ENCODE data around the gene B4GALT2. TPM values are rescaled to one million over a fixed set of nuclear protein-coding genes. Genes with fewer than 3 reads are reported as not detected.

The B4GALT2 gene
- total RNA-seq, 2 donors from 2014 or later, result 12.8 to 48.6 TPM

DNA sequence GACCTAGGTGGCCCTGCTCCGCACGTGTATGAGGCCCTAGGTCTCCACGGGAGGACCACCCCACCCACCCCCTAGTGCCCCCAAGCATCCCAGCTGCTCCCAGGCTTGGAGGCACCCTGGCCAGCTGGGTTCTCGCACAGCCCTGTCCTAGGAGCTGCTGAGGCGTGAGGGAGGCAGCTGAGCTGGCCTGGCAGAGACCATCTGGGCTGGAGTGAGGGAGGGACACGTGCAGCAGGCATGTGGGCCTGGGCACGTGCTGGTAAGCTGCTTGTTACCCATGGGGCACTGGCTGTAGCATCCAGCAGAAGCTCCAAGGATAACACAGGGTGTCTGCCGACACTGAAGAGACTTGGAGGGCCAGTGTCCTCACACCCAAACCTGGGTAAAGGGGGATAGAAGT, 42.1 kb downstream of the B4GALT2 start:
- Mint-ChIP-seq H3K27ac (no peak overlapping the region), H3K36me3 (no peaks in the 10 kb centered on the region), H3K27me3 (no peaks in the 10 kb centered on the region), H3K9me3 (no peaks in the 10 kb centered on the region), H3K4me1 (ENCODE audit: low read depth in 2 of 2) (no peaks in the 10 kb centered on the region), H3K4me3 (no peak overlapping the region)
- ATAC-seq, result no peak
- DNase-seq (ENCODE audit: low spot score), result no peak

GRCh38 chr1:44021581-44022321, 42.7 kb downstream of the B4GALT2 start:
- Mint-ChIP-seq H3K36me3 (no peaks in the 10 kb centered on the region), H3K4me3 (no peak overlapping the region), H3K4me1 (ENCODE audit: low read depth in 2 of 2) (no peaks in the 10 kb centered on the region), H3K27me3 (no peaks in the 10 kb centered on the region), H3K9me3 (no peaks in the 10 kb centered on the region), H3K27ac (no peak overlapping the region)
- DNase-seq (ENCODE audit: low spot score), result no peak
- ATAC-seq, result no peak

GRCh38 chr1:44024031-44024902, 45.3 kb downstream of the B4GALT2 start:
- Mint-ChIP-seq H3K4me3 (no peak overlapping the region), H3K36me3 (no peaks in the 10 kb centered on the region), H3K9me3 (no peaks in the 10 kb centered on the region), H3K27ac (no peak overlapping the region), H3K27me3 (no peaks in the 10 kb centered on the region), H3K4me1 (ENCODE audit: low read depth in 2 of 2) (peaks cover 8% of the 10 kb centered on the region in 2 donors)
- ATAC-seq (peak in 1 of 2 donors; percentile 29), DNase-seq (ENCODE audit: low spot score) (no peak)

DNA sequence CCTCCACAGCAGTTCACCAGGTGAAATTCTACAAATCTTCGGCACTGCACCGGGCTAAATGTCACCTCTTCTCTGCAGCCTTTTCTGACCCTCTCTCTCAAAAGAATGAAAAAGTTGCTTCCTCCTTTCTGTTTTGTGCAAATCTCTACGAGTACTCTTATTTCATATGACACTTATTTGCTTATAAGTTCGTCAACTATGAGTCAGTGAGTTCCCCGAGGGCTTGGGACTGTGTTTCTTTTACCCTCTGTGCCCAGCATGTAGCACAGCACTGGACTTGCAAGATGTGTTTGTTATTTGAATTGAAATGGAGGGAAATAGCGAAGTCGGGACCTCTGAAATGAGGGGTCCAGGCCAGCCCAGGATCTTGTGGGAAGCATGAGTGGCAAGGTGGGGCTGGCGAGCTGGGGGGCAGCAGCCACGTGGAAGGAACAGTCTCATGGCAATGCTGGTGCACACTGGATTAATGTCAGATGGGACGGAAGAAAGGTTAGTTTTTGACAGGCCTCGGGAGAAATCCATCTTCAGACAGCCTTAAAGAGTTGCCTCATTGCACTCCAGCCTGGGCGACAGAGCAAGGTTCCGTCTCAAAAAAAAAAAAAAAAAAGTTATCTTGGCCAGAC, 46.0 kb downstream of the B4GALT2 start:
- no peaks in the 10 kb centered on the region for H3K36me3 Mint-ChIP-seq
- no peak overlapping the region for H3K27ac Mint-ChIP-seq
- no peak for ATAC-seq
- H3K4me3 Mint-ChIP-seq, result no peak overlapping the region
- H3K27me3 Mint-ChIP-seq, result no peaks in the 10 kb centered on the region
- peaks cover 15% of the 10 kb centered on the region in 2 donors for H3K4me1 Mint-ChIP-seq (ENCODE audit: low read depth in 2 of 2)
- no peak for DNase-seq (ENCODE audit: low spot score)
- no peaks in the 10 kb centered on the region for H3K9me3 Mint-ChIP-seq

DNA sequence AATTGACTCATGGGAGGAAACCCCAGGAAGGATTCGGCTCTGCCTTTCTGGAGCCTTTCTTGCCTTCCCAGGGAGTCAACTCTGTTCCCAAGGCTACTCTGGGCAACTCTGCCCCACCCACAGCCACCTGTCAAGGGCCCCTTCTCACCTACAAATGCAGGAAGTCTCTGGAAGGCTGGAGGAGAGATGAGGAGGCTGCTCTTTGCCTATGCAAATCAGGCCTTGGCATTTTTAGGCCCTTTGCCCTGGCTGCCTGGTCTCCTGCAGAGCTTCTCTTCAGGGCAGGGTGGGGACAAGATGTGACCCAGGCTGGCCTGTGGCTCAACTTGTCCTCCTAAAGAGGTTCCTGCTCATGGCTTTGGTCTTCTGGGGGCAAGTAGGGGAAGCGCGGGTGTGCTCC, 46.8 kb downstream of the B4GALT2 start:
- Mint-ChIP-seq H3K9me3 (no peaks in the 10 kb centered on the region), H3K36me3 (no peaks in the 10 kb centered on the region), H3K27me3 (no peaks in the 10 kb centered on the region), H3K27ac (no peak overlapping the region), H3K4me3 (no peak overlapping the region), H3K4me1 (ENCODE audit: low read depth in 2 of 2) (peaks cover 15% of the 10 kb centered on the region in 2 donors)
- ATAC-seq (no peak), DNase-seq (ENCODE audit: low spot score) (no peak)

GRCh38 chr1:44027320-44027719, 48.3 kb downstream of the B4GALT2 start:
- no peak overlapping the region for H3K27ac Mint-ChIP-seq
- H3K36me3 Mint-ChIP-seq, result no peaks in the 10 kb centered on the region
- H3K9me3 Mint-ChIP-seq, result no peaks in the 10 kb centered on the region
- no peak overlapping the region for H3K4me3 Mint-ChIP-seq
- DNase-seq (ENCODE audit: low spot score) (no peak), ATAC-seq (no peak)
- no peaks in the 10 kb centered on the region for H3K27me3 Mint-ChIP-seq
- H3K4me1 Mint-ChIP-seq (ENCODE audit: low read depth in 2 of 2), result peaks cover 15% of the 10 kb centered on the region in 2 donors

DNA sequence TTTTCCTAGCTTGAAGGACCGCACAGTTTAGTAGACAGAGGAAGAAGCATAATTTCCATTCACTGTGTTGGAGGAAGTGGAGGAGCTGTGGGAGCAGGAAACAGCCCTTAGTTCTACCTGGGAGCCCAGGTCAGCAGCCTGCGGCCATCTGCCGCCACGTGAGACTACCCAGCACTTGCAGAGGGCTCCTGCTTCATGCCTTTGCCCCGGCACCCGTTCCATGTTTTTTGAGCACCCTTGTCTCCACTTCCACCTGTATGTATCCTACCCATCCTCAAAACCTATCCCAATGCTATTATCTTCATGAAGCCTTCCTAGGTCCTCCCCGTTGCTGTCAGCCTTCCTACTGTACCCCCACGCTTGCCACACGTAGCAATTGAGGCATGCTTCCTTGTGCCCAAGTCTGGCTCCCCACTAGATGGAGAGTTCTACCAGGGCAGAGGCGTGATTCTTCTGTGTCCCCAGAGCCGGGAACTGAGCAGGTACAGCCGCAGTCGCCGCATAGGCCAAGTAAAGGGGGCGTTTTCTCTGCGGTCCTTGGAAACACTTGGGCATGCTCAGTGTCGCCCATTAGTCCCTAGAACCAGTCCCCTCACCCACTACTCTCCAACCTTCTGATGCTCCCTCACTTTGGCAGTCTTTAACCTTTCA, 50.4 kb downstream of the B4GALT2 start:
- peak overlapping the region; percentile 71 to 86 for H3K27ac Mint-ChIP-seq
- DNase-seq (ENCODE audit: low spot score), result no peak
- H3K4me3 Mint-ChIP-seq, result peak overlapping the region; percentile 87
- no peaks in the 10 kb centered on the region for H3K27me3 Mint-ChIP-seq
- H3K36me3 Mint-ChIP-seq, result no peaks in the 10 kb centered on the region
- H3K4me1 Mint-ChIP-seq (ENCODE audit: low read depth in 2 of 2), result peaks cover 15% of the 10 kb centered on the region in 2 donors
- H3K9me3 Mint-ChIP-seq, result no peaks in the 10 kb centered on the region
- ATAC-seq, result peak; percentile 40 to 42

DNA sequence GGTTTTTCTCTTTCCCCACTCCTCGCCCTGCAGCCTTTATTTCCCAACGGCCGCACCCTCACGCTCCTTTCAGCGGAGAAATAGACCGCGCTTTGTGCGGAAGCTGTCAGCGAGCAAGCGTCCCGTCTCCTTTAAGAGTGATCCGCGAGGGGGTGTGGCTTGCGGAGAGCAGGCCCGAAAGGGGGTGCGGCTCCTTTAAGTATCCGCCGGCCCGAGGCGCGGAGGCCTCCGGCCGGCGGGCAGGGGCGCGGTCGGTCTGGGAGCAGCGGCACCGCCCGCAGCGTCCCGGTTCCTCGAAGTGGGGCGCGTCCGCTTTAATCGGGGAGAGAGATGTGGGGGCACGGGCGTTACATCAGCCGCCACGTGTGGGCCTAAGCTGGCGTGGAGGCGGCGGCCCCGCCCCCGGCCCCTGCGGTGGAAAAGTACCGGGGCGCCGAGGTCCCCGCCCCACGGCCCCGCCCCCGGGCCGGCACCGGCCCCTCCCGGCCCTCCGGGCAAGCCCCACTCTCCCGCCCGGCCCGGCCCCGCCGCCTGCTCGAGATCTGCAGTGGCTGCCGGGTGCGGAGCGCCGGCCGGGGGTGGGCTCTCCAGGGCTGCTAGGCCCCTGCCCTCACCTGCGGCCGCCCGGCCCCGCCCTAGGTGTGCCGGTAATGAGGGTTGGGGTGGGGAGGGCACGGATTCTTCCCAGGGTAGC, 51.0 kb downstream of the B4GALT2 start:
- no peaks in the 10 kb centered on the region for H3K27me3 Mint-ChIP-seq

DNA sequence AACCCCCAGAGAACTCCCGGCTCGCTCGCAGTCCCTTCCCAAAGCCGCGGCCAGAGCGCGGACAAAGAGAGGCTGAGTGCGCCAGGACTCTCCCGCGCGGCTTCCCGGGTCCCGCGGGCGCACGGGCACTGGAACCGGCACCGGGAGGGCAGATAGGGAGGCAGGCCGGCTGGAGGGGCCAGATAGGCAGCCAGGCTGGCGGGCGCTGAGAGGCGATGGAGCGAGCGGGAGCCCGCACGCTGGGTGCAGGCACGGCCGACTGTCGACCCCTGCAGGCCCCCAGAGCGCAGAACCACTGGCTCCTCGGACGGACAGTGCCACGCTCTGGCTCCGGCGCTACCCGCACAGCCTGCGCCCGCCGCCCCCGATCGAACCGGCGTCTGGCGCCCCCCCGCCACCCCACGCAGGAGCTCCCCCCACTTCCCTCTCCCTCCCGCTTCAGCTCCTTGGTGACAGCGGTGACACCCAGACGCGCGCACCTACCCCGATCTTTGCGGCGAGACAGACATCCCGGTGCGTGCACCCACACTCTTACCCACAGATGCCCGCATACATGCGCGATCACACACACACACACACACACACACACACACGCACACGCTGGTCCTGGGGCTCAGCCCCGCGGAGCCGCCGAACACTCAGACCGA, 51.7 kb downstream of the B4GALT2 start:
- Mint-ChIP-seq H3K4me1 (ENCODE audit: low read depth in 2 of 2) (peaks cover 15% of the 10 kb centered on the region in 2 donors), H3K36me3 (no peaks in the 10 kb centered on the region), H3K4me3 (peak overlapping the region; percentile 76), H3K27ac (peak overlapping the region in 1 of 2 donors; percentile 35), H3K27me3 (no peaks in the 10 kb centered on the region), H3K9me3 (no peaks in the 10 kb centered on the region)
- peak; percentile 33 to 34 for ATAC-seq
- no peak for DNase-seq (ENCODE audit: low spot score)

More for the DNA sequence above, 51.0 kb downstream of the B4GALT2 start:
- H3K27ac Mint-ChIP-seq, result peak overlapping the region; percentile 71 to 86
- no peaks in the 10 kb centered on the region for H3K36me3 Mint-ChIP-seq
- ATAC-seq, result peak; percentile 89 to 93
- peak; percentile 91 for DNase-seq (ENCODE audit: low spot score)
- no peaks in the 10 kb centered on the region for H3K9me3 Mint-ChIP-seq
- H3K4me1 Mint-ChIP-seq (ENCODE audit: low read depth in 2 of 2), result peaks cover 15% of the 10 kb centered on the region in 2 donors
- peak overlapping the region; percentile 87 for H3K4me3 Mint-ChIP-seq

DNA sequence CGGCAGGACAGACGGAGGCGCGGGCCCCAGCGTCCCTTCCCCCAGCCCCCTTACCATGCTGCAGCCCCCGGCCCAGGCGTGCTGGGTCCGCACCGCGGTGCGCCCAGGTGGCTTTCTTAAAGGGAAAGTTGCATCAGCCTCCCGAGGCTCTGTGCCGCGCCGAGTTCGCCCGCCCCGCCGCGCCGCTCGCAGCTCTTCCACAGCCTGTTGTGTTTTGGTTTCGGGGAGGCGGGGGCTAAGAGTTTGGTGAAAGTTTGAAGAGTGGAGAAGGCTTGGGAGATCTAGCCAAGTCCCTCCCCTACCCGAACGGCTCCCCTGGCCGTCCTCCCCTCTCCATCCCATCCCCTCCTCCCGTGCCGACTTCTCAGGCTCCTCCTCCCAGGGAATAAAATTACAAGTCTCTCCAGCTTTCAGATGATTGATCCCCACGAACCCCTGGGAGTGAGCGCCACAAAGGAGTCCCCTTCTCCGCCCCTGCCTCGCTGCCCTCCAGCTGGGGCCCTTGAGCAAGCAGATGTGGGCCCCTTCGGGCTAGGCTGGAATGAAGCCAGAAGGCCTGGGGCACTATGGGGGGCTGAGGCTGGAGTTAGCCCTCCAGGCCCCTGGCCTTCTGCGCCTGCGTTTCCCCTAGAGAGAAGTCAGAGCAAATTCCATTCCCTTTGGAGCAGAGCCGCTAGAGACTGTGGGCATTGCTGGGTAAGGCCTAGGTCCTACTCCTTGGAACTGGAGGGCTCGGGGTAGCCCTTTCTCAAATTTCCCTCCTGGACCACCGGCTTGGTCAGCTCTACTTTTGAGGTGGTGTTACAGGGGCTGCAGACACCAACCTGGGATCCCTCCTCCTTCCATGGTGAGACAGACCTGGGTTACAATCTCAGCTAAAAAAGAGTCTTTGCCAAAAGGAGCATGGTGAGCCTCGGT, 52.5 kb downstream of the B4GALT2 start, which contains the start of gene SLC6A9:
Gene SLC6A9 (minus strand): TSS at position 211 of the 918 bp plus-strand sequence. CDS start 7,185 bp downstream, outside the sequence.
- DNase-seq (ENCODE audit: low spot score) (no peak), ATAC-seq (no peak)
- Mint-ChIP-seq H3K4me3 (peak within 1 kb of the TSS; percentile 76), H3K9me3 (no peaks in the 10 kb centered on the region), H3K27ac (peak within 1 kb of the TSS in 1 of 2 donors; percentile 35), H3K27me3 (no peaks in the 10 kb centered on the region), H3K36me3 (no peaks in the 10 kb centered on the region), H3K4me1 (ENCODE audit: low read depth in 2 of 2) (peaks cover 15% of the 10 kb centered on the region in 2 donors)

DNA sequence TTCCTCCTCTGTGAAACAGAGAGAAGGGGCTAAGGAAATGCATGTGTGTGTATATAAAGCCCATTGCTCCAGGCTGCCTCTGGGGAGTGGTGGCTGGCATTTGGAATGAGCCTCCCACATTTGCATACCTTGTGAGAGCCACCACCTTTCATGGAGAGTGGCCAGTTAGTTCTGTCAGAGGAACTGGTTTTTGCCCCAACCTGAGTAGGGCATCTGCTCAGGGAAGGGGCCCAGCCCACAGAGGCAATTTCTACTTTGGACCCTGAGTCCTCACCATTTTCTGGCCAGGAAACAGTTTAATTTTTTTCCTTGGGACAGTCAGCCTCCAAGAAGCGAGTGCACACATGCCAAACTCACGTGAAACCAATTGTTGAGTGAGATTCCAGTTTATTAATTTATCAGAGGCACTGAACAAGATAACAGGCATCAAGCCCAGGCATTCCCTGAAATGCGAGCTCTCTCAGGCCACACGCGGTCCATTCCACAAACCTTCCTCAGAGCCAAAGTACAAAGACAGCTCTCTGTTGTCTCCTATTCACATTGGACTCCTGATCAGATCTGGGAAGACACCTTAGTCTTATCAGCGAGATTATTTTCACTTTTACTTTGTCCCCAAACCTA, 53.3 kb downstream of the B4GALT2 start:
- no peaks in the 10 kb centered on the region for H3K9me3 Mint-ChIP-seq
- H3K27me3 Mint-ChIP-seq, result no peaks in the 10 kb centered on the region
- H3K27ac Mint-ChIP-seq, result peak overlapping the region in 1 of 2 donors; percentile 35
- peak overlapping the region; percentile 76 for H3K4me3 Mint-ChIP-seq
- no peaks in the 10 kb centered on the region for H3K36me3 Mint-ChIP-seq
- ATAC-seq (no peak), DNase-seq (ENCODE audit: low spot score) (no peak)
- H3K4me1 Mint-ChIP-seq (ENCODE audit: low read depth in 2 of 2), result peaks cover 15% of the 10 kb centered on the region in 2 donors
